Measurements from ENCODE around the gene TYW1B. TPM values are rescaled to one million over a fixed set of nuclear protein-coding genes. Genes with fewer than 3 reads are reported as not detected.
"Not testable (repeated sequence)": the region's sequence is repeated elsewhere in the genome, so short reads cannot be mapped to it uniquely, and the experiment has no call there.

Gene TYW1B
- total and polyA plus RNA-seq, 8 donors = 0.93 to 21.0 (median 2.0) TPM

DNA sequence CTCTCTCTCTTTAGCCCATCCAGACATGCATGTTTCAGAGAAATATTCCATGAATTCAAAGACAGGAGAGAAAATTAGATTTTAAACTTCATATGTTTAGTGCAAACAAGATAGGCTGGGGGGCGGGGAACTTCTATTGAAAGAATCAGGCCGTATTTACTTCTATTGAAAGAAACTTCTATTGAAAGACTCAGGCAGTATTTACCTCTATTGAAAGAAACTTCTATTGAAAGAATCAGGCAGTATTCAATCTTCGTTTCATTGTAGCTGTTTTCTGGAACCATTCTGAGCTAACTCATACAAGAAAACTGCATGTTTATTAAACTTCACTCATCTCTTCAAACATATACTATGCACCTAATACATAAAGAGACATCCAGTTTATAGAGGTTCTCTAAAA is 123.1 kb downstream of the TYW1B start:
- WGBS, 5 donors = 35 to 65% (median 53%) methylated on average over 3 of the region's 3 CpGs
- intact Hi-C loops (cut with DNase I; ENCODE audit: low total_unique reads) = no loop called here
- H3K27ac ChIP-seq = no peak overlapping the region
- TF ChIP-seq CTCF (IDR thresholded peaks at IDR 0.05) (no peak), POLR2AphosphoS5 (IDR thresholded peaks at IDR 0.05) (no peak), EP300 (IDR thresholded peaks at IDR 0.05) (no peak), POLR2A (IDR thresholded peaks at IDR 0.05) (no peak)
- no peaks in the 10 kb centered on the region for H3K9me3 ChIP-seq
- H3K4me1 ChIP-seq = no peaks in the 10 kb centered on the region
- H3K4me3 ChIP-seq = no peak overlapping the region
- H3K27me3 ChIP-seq = no peaks in the 10 kb centered on the region
- peaks cover 0 to 11% (median 5%) of the 10 kb centered on the region in 4 donors for H3K36me3 ChIP-seq
- no peak for DNase-seq

GRCh38 chr7:72700548-72700947 is 127.5 kb downstream of the TYW1B start:
- H3K27ac ChIP-seq; H3K36me3 ChIP-seq; DNase-seq; intact Hi-C loops (cut with DNase I; ENCODE audit: low total_unique reads); H3K9me3 ChIP-seq; H3K27me3 ChIP-seq; H3K4me3 ChIP-seq; H3K4me1 ChIP-seq: not testable (repeated sequence)
- 88 to 100% (median 96%) methylated on average over 1 of the region's 1 CpG for WGBS, 5 donors

- intact Hi-C loops (cut with DNase I; ENCODE audit: low total_unique reads); H3K4me3 ChIP-seq; H3K27ac ChIP-seq; DNase-seq; H3K4me1 ChIP-seq; H3K9me3 ChIP-seq; H3K27me3 ChIP-seq: not testable (repeated sequence)
- H3K36me3 ChIP-seq = peaks cover 4 to 13% (median 12%) of the 10 kb centered on the region in 4 donors
- WGBS, 5 donors = 50 to 90% (median 80%) methylated on average over 1 of the region's 1 CpG
Measured at GRCh38 chr7:72697066-72697465, 130.9 kb downstream of the TYW1B start.

DNA sequence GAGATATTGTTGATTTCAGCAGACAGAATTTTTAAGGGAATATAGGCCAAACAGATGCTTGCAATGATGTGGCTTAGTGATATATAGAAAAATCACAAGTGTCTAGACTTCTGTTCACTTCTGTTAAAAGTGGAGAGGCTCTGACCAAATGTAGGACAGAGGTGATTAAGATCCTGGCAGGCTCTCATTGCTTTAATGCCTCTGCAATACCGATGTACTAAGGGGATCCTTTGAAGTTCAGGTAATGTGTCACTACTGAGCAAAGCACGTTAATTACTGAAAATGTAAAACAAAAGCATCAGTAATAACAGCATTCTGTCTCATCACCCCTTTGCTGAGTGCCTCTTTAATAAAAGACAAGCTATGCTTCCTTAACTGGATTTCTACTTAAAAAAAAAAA is 131.4 kb downstream of the TYW1B start:
- 30 to 70% (median 42%) methylated on average over 2 of the region's 2 CpGs for WGBS, 5 donors
- H3K27me3 ChIP-seq; H3K4me3 ChIP-seq; H3K9me3 ChIP-seq; intact Hi-C loops (cut with DNase I; ENCODE audit: low total_unique reads); H3K27ac ChIP-seq; DNase-seq; H3K4me1 ChIP-seq: not testable (repeated sequence)
- H3K36me3 ChIP-seq = peaks cover 4 to 13% (median 12%) of the 10 kb centered on the region in 4 donors

- H3K27ac ChIP-seq; intact Hi-C loops (cut with DNase I; ENCODE audit: low total_unique reads); H3K4me3 ChIP-seq: not testable (repeated sequence)
Measured at GRCh38 chr7:72695482-72695881, 132.5 kb downstream of the TYW1B start.

GRCh38 chr7:72691442-72691841 is 136.6 kb downstream of the TYW1B start:
- intact Hi-C loops (cut with DNase I; ENCODE audit: low total_unique reads); H3K4me1 ChIP-seq; H3K4me3 ChIP-seq; H3K9me3 ChIP-seq; DNase-seq; H3K27me3 ChIP-seq: not testable (repeated sequence)
- 83 to 88% (median 87%) methylated on average over 2 of the region's 2 CpGs for WGBS, 5 donors
- Histone ChIP-seq H3K36me3 (peaks cover 4 to 13% (median 12%) of the 10 kb centered on the region in 4 donors), H3K27ac (peak overlapping the region in 1 of 5 donors; percentile 4)

More at GRCh38 chr7:72695482-72695881, 132.5 kb downstream of the TYW1B start:
- not testable (repeated sequence) for H3K27me3 ChIP-seq, DNase-seq, H3K9me3 ChIP-seq, H3K4me1 ChIP-seq
- peaks cover 4 to 13% (median 12%) of the 10 kb centered on the region in 4 donors for H3K36me3 ChIP-seq
- 85 to 97% (median 90%) methylated on average over 8 of the region's 8 CpGs for WGBS, 5 donors

- DNase-seq; intact Hi-C loops (cut with DNase I; ENCODE audit: low total_unique reads): not testable (repeated sequence)
- 53 to 71% (median 65%) methylated on average over 2 of the region's 2 CpGs for WGBS, 5 donors
Measured at GRCh38 chr7:72690177-72690576, 137.8 kb downstream of the TYW1B start.

DNA sequence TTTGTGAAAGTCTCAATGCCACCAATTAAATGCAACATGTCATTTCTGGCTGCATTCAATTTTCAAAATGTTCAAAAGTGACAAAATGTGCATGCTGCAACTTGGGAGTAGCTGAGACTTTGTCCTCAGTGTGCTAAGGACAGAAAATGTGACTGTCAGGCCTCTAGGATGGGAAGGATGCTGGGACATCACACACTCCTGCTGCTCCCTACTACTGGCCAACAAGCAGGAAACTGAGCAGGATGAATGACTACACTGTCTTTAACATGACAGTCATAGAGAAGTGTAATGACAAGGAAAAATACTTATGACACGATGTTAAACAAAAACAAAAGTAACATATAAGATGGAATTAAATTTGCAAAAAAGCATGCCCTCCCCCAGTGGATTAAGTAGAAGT is 138.7 kb downstream of the TYW1B start:
- DNase-seq; H3K4me1 ChIP-seq; intact Hi-C loops (cut with DNase I; ENCODE audit: low total_unique reads); H3K27ac ChIP-seq; H3K27me3 ChIP-seq; H3K4me3 ChIP-seq; H3K9me3 ChIP-seq: not testable (repeated sequence)
- 73 to 92% (median 85%) methylated on average over 1 of the region's 1 CpG for WGBS, 5 donors
- H3K36me3 ChIP-seq = peaks cover 4 to 12% (median 11%) of the 10 kb centered on the region in 4 donors

More at GRCh38 chr7:72690177-72690576, 137.8 kb downstream of the TYW1B start:
- not testable (repeated sequence) for H3K27ac ChIP-seq, H3K4me3 ChIP-seq, H3K9me3 ChIP-seq, H3K27me3 ChIP-seq, H3K4me1 ChIP-seq
- peaks cover 4 to 13% (median 12%) of the 10 kb centered on the region in 4 donors for H3K36me3 ChIP-seq

- intact Hi-C loops (cut with DNase I; ENCODE audit: low total_unique reads); H3K27ac ChIP-seq; DNase-seq; H3K9me3 ChIP-seq; H3K36me3 ChIP-seq; H3K27me3 ChIP-seq; H3K4me3 ChIP-seq: not testable (repeated sequence)
- 63 to 82% (median 74%) methylated on average over 4 of the region's 4 CpGs for WGBS, 5 donors
- peaks cover 0 to 27% (median 15%) of the 10 kb centered on the region in 4 donors for H3K4me1 ChIP-seq
Measured at GRCh38 chr7:72681211-72681610, 146.8 kb downstream of the TYW1B start.

DNA sequence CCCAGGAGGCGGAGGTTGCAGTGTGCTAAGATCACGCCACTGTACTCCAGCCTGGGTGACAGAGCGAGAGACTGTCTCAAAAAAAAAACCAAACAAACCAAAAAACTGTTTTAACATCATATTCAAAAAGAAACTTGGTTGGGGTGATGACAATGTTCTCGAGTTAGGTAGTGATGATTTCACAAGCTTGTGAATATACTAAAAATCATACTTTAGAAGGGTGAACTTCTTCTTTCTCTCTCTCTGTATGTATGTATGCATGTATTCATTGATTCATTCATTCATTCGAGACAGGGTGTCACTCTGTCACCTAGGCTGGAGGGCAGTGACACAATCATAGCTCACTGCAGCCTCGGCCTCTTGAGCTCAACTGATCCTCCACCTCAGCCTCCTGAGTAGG is 151.1 kb downstream of the TYW1B start:
- H3K27me3 ChIP-seq; intact Hi-C loops (cut with DNase I; ENCODE audit: low total_unique reads); H3K9me3 ChIP-seq: not testable (repeated sequence)

GRCh38 chr7:72676086-72676690 is 151.8 kb downstream of the TYW1B start:
- H3K27me3 ChIP-seq = not testable (repeated sequence)
- WGBS, 5 donors = 31 to 58% (median 47%) methylated on average over 5 of the region's 5 CpGs
- peak overlapping the region in 2 of 5 donors; percentile 3 to 53 for H3K27ac ChIP-seq

More for the DNA sequence above, 151.1 kb downstream of the TYW1B start:
- not testable (repeated sequence) for H3K4me3 ChIP-seq, H3K4me1 ChIP-seq, H3K36me3 ChIP-seq, DNase-seq
- WGBS, 5 donors = 89 to 95% (median 90%) methylated on average over 6 of the region's 6 CpGs
- H3K27ac ChIP-seq = peak overlapping the region in 2 of 5 donors; percentile 3 to 53

More at GRCh38 chr7:72676086-72676690, 151.8 kb downstream of the TYW1B start:
- DNase-seq = peak; percentile 16 to 41
- H3K36me3 ChIP-seq; H3K4me3 ChIP-seq; H3K4me1 ChIP-seq; H3K9me3 ChIP-seq; intact Hi-C loops (cut with DNase I; ENCODE audit: low total_unique reads): not testable (repeated sequence)
